HEK293 (cell line): Measurements from ENCODE around the gene KLLN.

Experiments used
- CTCF ChIA-PET: fragments of 350-600 bp; formaldehyde crosslinking; extraction: SDS; loops from one replicate; lab custom pipeline; 2021; ENCODE audit warnings: antibody characterized with exemption; lab: Yijun Ruan, JAX
- POLR2A ChIA-PET: fragments of 300-600 bp; formaldehyde crosslinking; extraction: SDS; loops from one replicate; lab custom pipeline; 2020; ENCODE audit warnings: antibody characterized with exemption, inconsistent platforms; lab: Yijun Ruan, JAX
- H3K27ac ChIP-seq: fragments of 200-500 bp; sonication (Bioruptor generic); 2 replicates; pipeline ENCODE4 v1.5.1; 2014; ENCODE audit warnings: low read depth, low read length, control low read depth, inconsistent platforms; ENCODE audit errors: extremely low read depth
- H3K36me3 ChIP-seq, 2 experiments: fragments of 200-500 bp in 1 of 2; sonication (Bioruptor generic) in 1 of 2; 1 replicate in 1 of 2; 2 replicates in 1 of 2; pipeline ENCODE4 v1.5.1; 2014 to 2017; ENCODE audit warnings: inconsistent platforms in 2 of 2, low read length in 2 of 2; ENCODE audit not compliant: control insufficient read depth in 2 of 2, insufficient read depth in 1 of 2
- H3K4me1 ChIP-seq: fragments of 200-500 bp; sonication (Bioruptor generic); 2 replicates; pipeline ENCODE4 v1.5.1; 2014; ENCODE audit warnings: mild to moderate bottlenecking, low read length, inconsistent platforms; ENCODE audit not compliant: control insufficient read depth, insufficient read depth
- H3K4me3 ChIP-seq: 2 replicates; pipeline ENCODE4 v1.5.1; 2011; ENCODE audit warnings: low read depth, mild to moderate bottlenecking, control low read depth, low read length, moderate library complexity
- H3K9me3 ChIP-seq: fragments of 200-500 bp; sonication (Bioruptor generic); 2 replicates; pipeline ENCODE4 v1.5.1; 2014; ENCODE audit warnings: low read depth, low read length, inconsistent platforms; ENCODE audit not compliant: control insufficient read depth, insufficient read depth
- AEBP2 ChIP-seq: fragments of 450-650 bp; formaldehyde crosslinking; IDR thresholded peaks from 2 replicates; pipeline ENCODE4 v1.5.1; 2016; ENCODE audit warnings: missing biosample characterization, missing genetic modification characterization, borderline replicate concordance
- ELK4 ChIP-seq: IDR thresholded peaks from 2 replicates; pipeline ENCODE4 v1.6.1; 2011; ENCODE audit warnings: mild to moderate bottlenecking, low read depth, low read length, borderline replicate concordance
- FEZF1 ChIP-seq: fragments of 450-650 bp; formaldehyde crosslinking; IDR thresholded peaks from 2 replicates; pipeline ENCODE4 v1.5.1; 2016; ENCODE audit warnings: missing biosample characterization, missing genetic modification characterization
- KLF1 ChIP-seq: fragments of 450-650 bp; formaldehyde crosslinking; IDR thresholded peaks from 2 replicates; pipeline ENCODE4 v1.5.1; 2016; ENCODE audit warnings: missing biosample characterization, missing genetic modification characterization
- KLF8 ChIP-seq: fragments of 450-650 bp; formaldehyde crosslinking; IDR thresholded peaks from 2 replicates; pipeline ENCODE4 v1.5.1; 2016; ENCODE audit warnings: missing biosample characterization, missing genetic modification characterization
- MEIS1 ChIP-seq: sonication (generic); formaldehyde crosslinking; IDR thresholded peaks from 2 replicates; pipeline ENCODE4 v1.8.1; 2022; ENCODE audit warnings: missing genetic modification reagents, mild to moderate bottlenecking, borderline replicate concordance
- MZF1 ChIP-seq: fragments of 450-650 bp; formaldehyde crosslinking; IDR thresholded peaks from 2 replicates; pipeline ENCODE4 v1.5.1; 2017; ENCODE audit warnings: missing biosample characterization, missing genetic modification characterization, borderline replicate concordance
- SP3 ChIP-seq: fragments of 450-650 bp; formaldehyde crosslinking; IDR thresholded peaks from 2 replicates; pipeline ENCODE4 v1.5.1; 2016; ENCODE audit warnings: missing biosample characterization, missing genetic modification characterization
- SP7 ChIP-seq: fragments of 450-650 bp; formaldehyde crosslinking; IDR thresholded peaks from 2 replicates; pipeline ENCODE4 v1.5.1; 2016; ENCODE audit warnings: missing biosample characterization, missing genetic modification characterization
- ZBTB17 ChIP-seq: fragments of 450-650 bp; formaldehyde crosslinking; IDR thresholded peaks from 2 replicates; pipeline ENCODE4 v1.5.1; 2016; ENCODE audit warnings: missing biosample characterization, missing genetic modification characterization
- ZBTB26 ChIP-seq: fragments of 450-650 bp; formaldehyde crosslinking; optimal IDR thresholded peaks from 2 replicates; pipeline ENCODE3; 2016; ENCODE audit warnings: missing biosample characterization, mild to moderate bottlenecking, missing genetic modification characterization
- ZNF138 ChIP-seq: fragments of 450-650 bp; formaldehyde crosslinking; IDR thresholded peaks from 2 replicates; pipeline ENCODE4 v1.5.1; 2016; ENCODE audit warnings: missing biosample characterization, missing genetic modification characterization, borderline replicate concordance
- ZNF223 ChIP-seq: fragments of 450-650 bp; formaldehyde crosslinking; IDR thresholded peaks from 2 replicates; pipeline ENCODE4 v1.5.1; 2016; ENCODE audit warnings: missing biosample characterization, missing genetic modification characterization
- ZNF335 ChIP-seq: fragments of 450-650 bp; formaldehyde crosslinking; conservative IDR thresholded peaks from 2 replicates; pipeline ENCODE4 v1.5.1; 2016; ENCODE audit warnings: missing biosample characterization, missing genetic modification characterization
- ZNF629 ChIP-seq: fragments of 450-650 bp; formaldehyde crosslinking; IDR thresholded peaks from 2 replicates; pipeline ENCODE4 v1.5.1; 2017; ENCODE audit warnings: missing biosample characterization, missing genetic modification characterization
- ZNF747 ChIP-seq: fragments of 450-650 bp; formaldehyde crosslinking; IDR thresholded peaks from 2 replicates; pipeline ENCODE4 v1.5.1; 2016; ENCODE audit warnings: missing biosample characterization, missing genetic modification characterization
- ZNF776 ChIP-seq: fragments of 450-650 bp; formaldehyde crosslinking; IDR thresholded peaks from 2 replicates; pipeline ENCODE4 v1.5.0; 2017; ENCODE audit warnings: missing biosample characterization, missing genetic modification characterization, borderline replicate concordance
- ZNF777 ChIP-seq: fragments of 450-650 bp; formaldehyde crosslinking; IDR thresholded peaks from 2 replicates; pipeline ENCODE4 v1.5.1; 2017; ENCODE audit warnings: missing biosample characterization, missing genetic modification characterization, borderline replicate concordance
- TF ChIP-seq, protein P1 (sequence below): fragments of 450-650 bp; formaldehyde crosslinking; IDR thresholded peaks from 2 replicates; pipeline ENCODE4 v1.5.1; 2016; ENCODE audit warnings: missing biosample characterization, missing genetic modification characterization, borderline replicate concordance
- TF ChIP-seq, protein P2 (sequence below): fragments of 450-650 bp; formaldehyde crosslinking; IDR thresholded peaks from 2 replicates; pipeline ENCODE4 v1.5.1; 2016; ENCODE audit warnings: missing biosample characterization, missing genetic modification characterization

The KLLN gene

DNA sequence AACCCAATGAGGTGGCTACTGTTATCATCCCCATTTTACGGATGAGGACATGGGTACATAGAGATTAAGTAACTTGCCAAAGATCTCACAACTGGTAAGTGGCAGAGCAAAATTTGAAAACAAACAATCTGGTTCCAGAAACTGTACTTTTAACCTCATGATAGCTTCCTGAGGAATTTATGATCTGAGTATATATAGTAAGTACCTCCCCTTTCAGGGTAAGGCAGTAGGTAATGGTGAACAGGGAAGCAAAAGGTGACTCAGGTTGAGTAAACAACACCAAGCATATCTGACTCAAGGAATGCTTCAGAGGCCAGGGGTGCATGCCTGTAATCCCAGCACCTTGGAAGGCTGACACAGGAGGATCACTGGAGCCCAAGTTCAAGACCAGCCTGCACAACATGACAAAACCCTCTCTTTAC is 21.1 kb downstream of the KLLN start:
- 0 out of 2 replicates have a peak, but pooled peaks have one; percentile 15 for TF ChIP-seq KLF8 (tag by site-specific recombination)
- 0 out of 2 replicates have a peak, but pooled peaks have one; percentile 15 for TF ChIP-seq ZNF629 (tag by site-specific recombination)
- TF ChIP-seq ELK4 = no peak
- TF ChIP-seq ZNF223 (tag by site-specific recombination) = 0 out of 2 replicates have a peak, but pooled peaks have one; percentile 26
- no peak for TF ChIP-seq ZNF335 (tag by site-specific recombination)
- 0 out of 2 replicates have a peak, but pooled peaks have one; percentile 15 for TF ChIP-seq ZBTB17 (tag by site-specific recombination)
- TF ChIP-seq SP3 = 0 out of 2 replicates have a peak, but pooled peaks have one; percentile 24
- peak; percentile 54 for TF ChIP-seq FEZF1
- TF ChIP-seq SP7 = peak; percentile 21; the same call in 1 of the 2 replicates
- no peak for TF ChIP-seq ZNF776 (tag by site-specific recombination)
- peaks cover 7% of the 10 kb centered on the region for H3K4me1 ChIP-seq
- ChIA-PET POLR2A (interaction anchor here (0.7 to 1.2 kb wide), 4 partner anchors 19 to 338 kb away, joined by 3 to 5 read pairs (median 4); partner anchors contain the start of gene MINPP1), CTCF (interaction anchor here (0.8 kb wide), 1 partner anchor 10 kb away, joined by 3 read pairs; no protein-coding TSS in a partner anchor)
- no peak overlapping the region for H3K27ac ChIP-seq
- no peak overlapping the region for H3K4me3 ChIP-seq
- no peaks in the 10 kb centered on the region for H3K9me3 ChIP-seq
- no peaks in the 10 kb centered on the region for H3K36me3 ChIP-seq

DNA sequence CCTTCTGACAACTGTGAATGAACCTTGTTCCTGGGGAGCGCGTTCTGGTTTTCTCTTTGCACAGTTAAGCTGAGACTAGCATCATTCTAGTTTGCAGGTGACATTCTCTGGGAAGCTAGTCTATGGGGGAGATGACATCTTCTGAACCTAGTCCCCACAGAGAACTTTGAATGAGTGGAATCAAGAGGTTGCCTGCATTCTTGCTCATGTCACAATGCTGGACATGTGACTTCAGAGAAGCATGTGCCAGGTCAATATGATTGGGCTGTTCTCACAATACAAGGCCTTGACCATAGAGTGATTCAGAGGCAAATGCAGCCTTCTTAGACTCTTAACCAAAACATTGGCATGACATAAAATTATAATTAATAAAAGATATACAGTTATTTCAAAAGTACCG is 22.1 kb downstream of the KLLN start:
- Histone ChIP-seq H3K36me3 (no peaks in the 10 kb centered on the region), H3K4me1 (peaks cover 6% of the 10 kb centered on the region), H3K4me3 (no peak overlapping the region), H3K27ac (no peak overlapping the region), H3K9me3 (no peaks in the 10 kb centered on the region)
- ChIA-PET CTCF (interaction anchor here (0.7 to 1.3 kb wide), 3 partner anchors 9 to 22 kb away, joined by 3 to 4 read pairs (median 3); no protein-coding TSS in a partner anchor), POLR2A (no interaction called here)
- TF ChIP-seq, protein P1, sequence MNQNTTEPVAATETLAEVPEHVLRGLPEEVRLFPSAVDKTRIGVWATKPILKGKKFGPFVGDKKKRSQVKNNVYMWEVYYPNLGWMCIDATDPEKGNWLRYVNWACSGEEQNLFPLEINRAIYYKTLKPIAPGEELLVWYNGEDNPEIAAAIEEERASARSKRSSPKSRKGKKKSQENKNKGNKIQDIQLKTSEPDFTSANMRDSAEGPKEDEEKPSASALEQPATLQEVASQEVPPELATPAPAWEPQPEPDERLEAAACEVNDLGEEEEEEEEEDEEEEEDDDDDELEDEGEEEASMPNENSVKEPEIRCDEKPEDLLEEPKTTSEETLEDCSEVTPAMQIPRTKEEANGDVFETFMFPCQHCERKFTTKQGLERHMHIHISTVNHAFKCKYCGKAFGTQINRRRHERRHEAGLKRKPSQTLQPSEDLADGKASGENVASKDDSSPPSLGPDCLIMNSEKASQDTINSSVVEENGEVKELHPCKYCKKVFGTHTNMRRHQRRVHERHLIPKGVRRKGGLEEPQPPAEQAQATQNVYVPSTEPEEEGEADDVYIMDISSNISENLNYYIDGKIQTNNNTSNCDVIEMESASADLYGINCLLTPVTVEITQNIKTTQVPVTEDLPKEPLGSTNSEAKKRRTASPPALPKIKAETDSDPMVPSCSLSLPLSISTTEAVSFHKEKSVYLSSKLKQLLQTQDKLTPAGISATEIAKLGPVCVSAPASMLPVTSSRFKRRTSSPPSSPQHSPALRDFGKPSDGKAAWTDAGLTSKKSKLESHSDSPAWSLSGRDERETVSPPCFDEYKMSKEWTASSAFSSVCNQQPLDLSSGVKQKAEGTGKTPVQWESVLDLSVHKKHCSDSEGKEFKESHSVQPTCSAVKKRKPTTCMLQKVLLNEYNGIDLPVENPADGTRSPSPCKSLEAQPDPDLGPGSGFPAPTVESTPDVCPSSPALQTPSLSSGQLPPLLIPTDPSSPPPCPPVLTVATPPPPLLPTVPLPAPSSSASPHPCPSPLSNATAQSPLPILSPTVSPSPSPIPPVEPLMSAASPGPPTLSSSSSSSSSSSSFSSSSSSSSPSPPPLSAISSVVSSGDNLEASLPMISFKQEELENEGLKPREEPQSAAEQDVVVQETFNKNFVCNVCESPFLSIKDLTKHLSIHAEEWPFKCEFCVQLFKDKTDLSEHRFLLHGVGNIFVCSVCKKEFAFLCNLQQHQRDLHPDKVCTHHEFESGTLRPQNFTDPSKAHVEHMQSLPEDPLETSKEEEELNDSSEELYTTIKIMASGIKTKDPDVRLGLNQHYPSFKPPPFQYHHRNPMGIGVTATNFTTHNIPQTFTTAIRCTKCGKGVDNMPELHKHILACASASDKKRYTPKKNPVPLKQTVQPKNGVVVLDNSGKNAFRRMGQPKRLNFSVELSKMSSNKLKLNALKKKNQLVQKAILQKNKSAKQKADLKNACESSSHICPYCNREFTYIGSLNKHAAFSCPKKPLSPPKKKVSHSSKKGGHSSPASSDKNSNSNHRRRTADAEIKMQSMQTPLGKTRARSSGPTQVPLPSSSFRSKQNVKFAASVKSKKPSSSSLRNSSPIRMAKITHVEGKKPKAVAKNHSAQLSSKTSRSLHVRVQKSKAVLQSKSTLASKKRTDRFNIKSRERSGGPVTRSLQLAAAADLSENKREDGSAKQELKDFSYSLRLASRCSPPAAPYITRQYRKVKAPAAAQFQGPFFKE (tag by site-specific recombination) = no peak
- TF ChIP-seq SP7 (no peak), AEBP2 (tag by site-specific recombination) (no peak)

DNA sequence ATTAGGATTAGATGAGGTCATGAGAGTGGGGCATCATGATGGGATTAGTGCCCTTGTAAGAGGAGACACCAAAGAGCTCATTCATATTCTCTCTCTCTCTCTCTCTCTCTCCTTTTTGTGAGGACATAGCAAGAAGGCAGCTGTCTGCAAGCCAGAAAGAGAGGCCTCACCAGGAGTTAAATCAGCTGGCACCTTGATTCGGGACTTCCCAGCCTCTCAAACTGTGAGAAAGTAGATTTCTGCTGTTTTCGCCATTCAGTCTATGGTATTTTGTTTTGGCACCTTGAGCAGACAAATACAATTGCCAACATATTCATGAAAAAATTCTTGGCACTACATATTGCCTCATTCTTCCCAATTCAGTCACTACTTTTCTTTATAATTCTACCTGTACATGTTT is 24.7 kb downstream of the KLLN start:
- Histone ChIP-seq H3K9me3 (no peaks in the 10 kb centered on the region), H3K4me1 (no peaks in the 10 kb centered on the region), H3K36me3 (no peaks in the 10 kb centered on the region), H3K4me3 (no peak overlapping the region), H3K27ac (no peak overlapping the region)
- ChIA-PET CTCF (interaction anchor here (0.7 to 1.5 kb wide), 2 partner anchors 10 to 12 kb away, joined by 3 to 5 read pairs; no protein-coding TSS in a partner anchor), POLR2A (interaction anchor here (0.7 kb wide), 1 partner anchor 176 kb away, joined by 3 read pairs; no protein-coding TSS in a partner anchor)
- no peak for TF ChIP-seq ZNF777 (tag by site-specific recombination)
- TF ChIP-seq, protein P2, sequence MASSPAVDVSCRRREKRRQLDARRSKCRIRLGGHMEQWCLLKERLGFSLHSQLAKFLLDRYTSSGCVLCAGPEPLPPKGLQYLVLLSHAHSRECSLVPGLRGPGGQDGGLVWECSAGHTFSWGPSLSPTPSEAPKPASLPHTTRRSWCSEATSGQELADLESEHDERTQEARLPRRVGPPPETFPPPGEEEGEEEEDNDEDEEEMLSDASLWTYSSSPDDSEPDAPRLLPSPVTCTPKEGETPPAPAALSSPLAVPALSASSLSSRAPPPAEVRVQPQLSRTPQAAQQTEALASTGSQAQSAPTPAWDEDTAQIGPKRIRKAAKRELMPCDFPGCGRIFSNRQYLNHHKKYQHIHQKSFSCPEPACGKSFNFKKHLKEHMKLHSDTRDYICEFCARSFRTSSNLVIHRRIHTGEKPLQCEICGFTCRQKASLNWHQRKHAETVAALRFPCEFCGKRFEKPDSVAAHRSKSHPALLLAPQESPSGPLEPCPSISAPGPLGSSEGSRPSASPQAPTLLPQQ (tag by site-specific recombination) = 0 out of 2 replicates have a peak, but pooled peaks have one; percentile 16
- TF ChIP-seq ZBTB26 (tag by site-specific recombination) = no peak
- no peak for TF ChIP-seq MZF1
- TF ChIP-seq MEIS1 (CRISPR knock-in tag) = no peak
- TF ChIP-seq KLF1 (tag by site-specific recombination) = no peak
- TF ChIP-seq ZNF138 (tag by site-specific recombination) = no peak
- no peak for TF ChIP-seq ZNF747 (tag by site-specific recombination)
